ENCODE measurements around the gene LRCOL1.

Gene LRCOL1

GRCh38 chr12:132634411-132634990, 24.1 kb upstream of the LRCOL1 start:
- Histone ChIP-seq H3K4me2 (ENCODE audit: low read depth, low read length) (no peak overlapping the region), H3K79me2 (ENCODE audit: low read length) (no peaks in the 10 kb centered on the region), H3K27me3 (replicated peaks; ENCODE audit: insufficient read depth, low read length) (no peaks in the 10 kb centered on the region), H3K9ac (ENCODE audit: low read length) (no peak overlapping the region), H3K9me2 (replicated peaks; ENCODE audit: insufficient read depth, low read length) (no peaks in the 10 kb centered on the region), H3K9me3 (replicated peaks; ENCODE audit: insufficient read depth, low read length) (no peaks in the 10 kb centered on the region), H4K20me1 (ENCODE audit: insufficient read depth, low read length) (no peaks in the 10 kb centered on the region), H3K4me3 (ENCODE audit: low read length) (no peak overlapping the region), H3K4me1 (ENCODE audit: low read length) (no peaks in the 10 kb centered on the region), H3K36me3 (replicated peaks; ENCODE audit: insufficient read depth, low read length) (no peaks in the 10 kb centered on the region), H3K27ac (ENCODE audit: low read length) (no peak overlapping the region), H2AFZ (ENCODE audit: low read length) (no peak overlapping the region), H3F3A (ENCODE audit: insufficient read depth, low read length) (no peaks in the 10 kb centered on the region)
- TF ChIP-seq, protein P1, sequence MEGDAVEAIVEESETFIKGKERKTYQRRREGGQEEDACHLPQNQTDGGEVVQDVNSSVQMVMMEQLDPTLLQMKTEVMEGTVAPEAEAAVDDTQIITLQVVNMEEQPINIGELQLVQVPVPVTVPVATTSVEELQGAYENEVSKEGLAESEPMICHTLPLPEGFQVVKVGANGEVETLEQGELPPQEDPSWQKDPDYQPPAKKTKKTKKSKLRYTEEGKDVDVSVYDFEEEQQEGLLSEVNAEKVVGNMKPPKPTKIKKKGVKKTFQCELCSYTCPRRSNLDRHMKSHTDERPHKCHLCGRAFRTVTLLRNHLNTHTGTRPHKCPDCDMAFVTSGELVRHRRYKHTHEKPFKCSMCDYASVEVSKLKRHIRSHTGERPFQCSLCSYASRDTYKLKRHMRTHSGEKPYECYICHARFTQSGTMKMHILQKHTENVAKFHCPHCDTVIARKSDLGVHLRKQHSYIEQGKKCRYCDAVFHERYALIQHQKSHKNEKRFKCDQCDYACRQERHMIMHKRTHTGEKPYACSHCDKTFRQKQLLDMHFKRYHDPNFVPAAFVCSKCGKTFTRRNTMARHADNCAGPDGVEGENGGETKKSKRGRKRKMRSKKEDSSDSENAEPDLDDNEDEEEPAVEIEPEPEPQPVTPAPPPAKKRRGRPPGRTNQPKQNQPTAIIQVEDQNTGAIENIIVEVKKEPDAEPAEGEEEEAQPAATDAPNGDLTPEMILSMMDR (IDR thresholded peaks at IDR 0.05; ENCODE audit: low read length) = no peak
- TF ChIP-seq EZH2phosphoT487 (IDR thresholded peaks at IDR 0.05; ENCODE audit: low read length) (no peak), EZH2 (optimal IDR thresholded peaks at IDR 0.05; ENCODE audit: low read depth, low read length) (no peak)
- no peak for DNase-seq

DNA sequence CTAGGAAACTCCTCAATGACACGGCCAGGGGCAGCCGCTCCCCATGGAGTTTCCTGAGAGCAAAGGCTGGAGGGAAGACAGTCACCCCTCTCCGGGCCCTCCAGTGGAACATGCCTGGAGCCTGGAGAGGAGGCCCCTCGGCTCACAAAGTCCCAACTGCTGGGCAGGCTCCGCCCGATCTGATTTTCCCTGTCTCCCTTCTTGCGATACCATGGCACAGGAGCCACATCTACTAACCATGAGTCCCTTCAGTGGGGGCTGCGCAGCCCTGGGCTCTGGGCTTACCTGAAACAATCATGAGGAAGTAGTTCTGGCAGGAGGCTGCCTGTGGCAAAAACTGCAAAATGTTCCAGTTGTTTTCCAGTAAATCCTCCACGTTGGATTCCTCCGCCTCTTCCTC, 23.5 kb upstream of the LRCOL1 start:
- H2AFZ ChIP-seq (ENCODE audit: low read length) = no peak overlapping the region
- H3K4me2 ChIP-seq (ENCODE audit: low read depth, low read length) = no peak overlapping the region
- H3K9me2 ChIP-seq (replicated peaks; ENCODE audit: insufficient read depth, low read length) = no peaks in the 10 kb centered on the region
- no peak overlapping the region for H3K27ac ChIP-seq (ENCODE audit: low read length)
- H3F3A ChIP-seq (ENCODE audit: insufficient read depth, low read length) = no peaks in the 10 kb centered on the region
- H3K9me3 ChIP-seq (replicated peaks; ENCODE audit: insufficient read depth, low read length) = no peaks in the 10 kb centered on the region
- H3K4me3 ChIP-seq (ENCODE audit: low read length) = no peak overlapping the region
- TF ChIP-seq, protein P1 (IDR thresholded peaks at IDR 0.05; ENCODE audit: low read length) = no peak
- no peak for TF ChIP-seq EZH2 (optimal IDR thresholded peaks at IDR 0.05; ENCODE audit: low read depth, low read length)
- TF ChIP-seq EZH2phosphoT487 (IDR thresholded peaks at IDR 0.05; ENCODE audit: low read length) = no peak
- H4K20me1 ChIP-seq (ENCODE audit: insufficient read depth, low read length) = no peaks in the 10 kb centered on the region
- no peaks in the 10 kb centered on the region for H3K79me2 ChIP-seq (ENCODE audit: low read length)
- H3K36me3 ChIP-seq (replicated peaks; ENCODE audit: insufficient read depth, low read length) = no peaks in the 10 kb centered on the region
- no peak for DNase-seq
- H3K27me3 ChIP-seq (replicated peaks; ENCODE audit: insufficient read depth, low read length) = no peaks in the 10 kb centered on the region
- no peak overlapping the region for H3K9ac ChIP-seq (ENCODE audit: low read length)
- H3K4me1 ChIP-seq (ENCODE audit: low read length) = no peaks in the 10 kb centered on the region

DNA sequence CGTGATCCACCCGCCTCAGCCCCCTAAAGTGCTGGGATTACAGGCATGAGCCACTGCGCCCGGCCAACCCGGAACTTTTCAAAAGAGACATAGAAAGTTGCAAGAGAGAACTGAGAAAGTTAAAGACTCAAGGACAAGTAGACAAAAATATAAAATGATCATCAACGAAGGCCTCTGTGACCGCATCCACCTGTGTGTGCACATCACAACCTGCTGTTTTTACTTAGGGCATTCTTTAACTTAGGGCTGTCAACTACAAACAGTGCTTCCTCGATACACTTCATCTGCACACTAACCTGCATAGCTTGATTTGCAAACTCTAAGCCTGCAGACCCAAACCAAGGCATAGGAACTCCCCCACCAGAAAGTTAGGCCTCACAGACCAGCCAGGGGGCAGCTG, 23.0 kb upstream of the LRCOL1 start:
- no peak overlapping the region for H3K27ac ChIP-seq (ENCODE audit: low read length)
- H3K9ac ChIP-seq (ENCODE audit: low read length) = no peak overlapping the region
- no peak for TF ChIP-seq EZH2phosphoT487 (IDR thresholded peaks at IDR 0.05; ENCODE audit: low read length)
- no peak for TF ChIP-seq EZH2 (optimal IDR thresholded peaks at IDR 0.05; ENCODE audit: low read depth, low read length)
- TF ChIP-seq, protein P1 (IDR thresholded peaks at IDR 0.05; ENCODE audit: low read length) = no peak
- no peaks in the 10 kb centered on the region for H3K36me3 ChIP-seq (replicated peaks; ENCODE audit: insufficient read depth, low read length)
- H3K79me2 ChIP-seq (ENCODE audit: low read length) = no peaks in the 10 kb centered on the region
- no peak overlapping the region for H2AFZ ChIP-seq (ENCODE audit: low read length)
- DNase-seq = no peak
- H3K9me3 ChIP-seq (replicated peaks; ENCODE audit: insufficient read depth, low read length) = no peaks in the 10 kb centered on the region
- no peaks in the 10 kb centered on the region for H3K4me1 ChIP-seq (ENCODE audit: low read length)
- no peaks in the 10 kb centered on the region for H3K9me2 ChIP-seq (replicated peaks; ENCODE audit: insufficient read depth, low read length)
- no peak overlapping the region for H3K4me3 ChIP-seq (ENCODE audit: low read length)
- no peaks in the 10 kb centered on the region for H4K20me1 ChIP-seq (ENCODE audit: insufficient read depth, low read length)
- H3K27me3 ChIP-seq (replicated peaks; ENCODE audit: insufficient read depth, low read length) = no peaks in the 10 kb centered on the region
- no peaks in the 10 kb centered on the region for H3F3A ChIP-seq (ENCODE audit: insufficient read depth, low read length)
- H3K4me2 ChIP-seq (ENCODE audit: low read depth, low read length) = no peak overlapping the region
